Measurements from ENCODE around the gene ZNF462. TPM values are rescaled to one million over a fixed set of nuclear protein-coding genes. Genes with fewer than 3 reads are reported as not detected.

The ZNF462 gene
- total and polyA plus RNA-seq, 2 of the 13 experiments (the other 11 are each of a cell fraction or from before 2014, with no cell fraction given), result not detected

- TF ChIP-seq ZNF329 (CRISPR knock-in tag; IDR thresholded peaks at IDR 0.05; ENCODE audit: low read depth) (no peak), ZNF574 (CRISPR knock-in tag; IDR thresholded peaks at IDR 0.05) (no peak), HES4 (CRISPR knock-in tag; IDR thresholded peaks at IDR 0.05; ENCODE audit: borderline replicate concordance) (no peak)
These were observed 188.4 kb downstream of the ZNF462 start (continued) for GRCh38 chr9:107051392-107051791.

GRCh38 chr9:107054146-107054545 lies 191.2 kb downstream of the ZNF462 start:
- H3K4me2 ChIP-seq (ENCODE audit: low read depth, low read length), result no peak overlapping the region
- no peak overlapping the region for H3K9ac ChIP-seq (ENCODE audit: insufficient read depth, low read depth, low read length)
- intact Hi-C loops (cut with micrococcal nuclease; ENCODE audit: unreplicated experiment) (no loop called here), in situ Hi-C loops (cut with HindIII; ENCODE audit: extremely low pct_ligation_motif_present, low pct_unique_long_range_greater_than_20kb) (no loop called here)
- H3K27me3 ChIP-seq (ENCODE audit: control insufficient read depth in 1 of 2, insufficient read depth in 2 of 2, low read length in 2 of 2), result no peaks in the 10 kb centered on the region
- CTCF ChIA-PET (ENCODE audit: low intra/inter-chr PET ratio, low total read pairs), result no interaction called here
- no peak overlapping the region for H3K27ac ChIP-seq (ENCODE audit: extremely low read length, insufficient read depth, low read length)
- no peaks in the 10 kb centered on the region for H3K36me3 ChIP-seq (replicated peaks in 1 of 2; ENCODE audit: control insufficient read depth in 1 of 2, insufficient read depth in 2 of 2, low read length in 2 of 2)
- WGBS (ENCODE audit: low lambda C conversion rate), result 0% methylated on average over 2 of the region's 2 CpGs
- H4K20me1 ChIP-seq (ENCODE audit: insufficient read depth, low read length), result no peaks in the 10 kb centered on the region
- POLR2A ChIA-PET, result no interaction called here
- no peaks in the 10 kb centered on the region for H3K79me2 ChIP-seq (ENCODE audit: insufficient read depth, low read length)
- ATAC-seq (no peak), FAIRE-seq (no peak), DNase-seq (ENCODE audit: low spot score) (no peak)
- H3K9me3 ChIP-seq (ENCODE audit: low read length), result no peaks in the 10 kb centered on the region
- BruUV-seq (replicated peaks), result no TSS peak
- H2AFZ ChIP-seq (ENCODE audit: low read length), result no peak overlapping the region
- H3K4me1 ChIP-seq (ENCODE audit: insufficient read depth, low read length), result no peaks in the 10 kb centered on the region
- H3K4me3 ChIP-seq (replicated peaks in 1 of 3; ENCODE audit: insufficient read depth in 1 of 3, low read depth in 2 of 3, low read length in 3 of 3), result no peak overlapping the region
- TF ChIP-seq AHDC1 (CRISPR knock-in tag; IDR thresholded peaks at IDR 0.05; ENCODE audit: borderline replicate concordance), result no peak
- no peak for TF ChIP-seq PLSCR1 (CRISPR knock-in tag; IDR thresholded peaks at IDR 0.05; ENCODE audit: borderline replicate concordance)
- no peak for TF ChIP-seq CCAR2 (optimal IDR thresholded peaks at IDR 0.05; ENCODE audit: low read depth, low read length)
- TF ChIP-seq NR1H2 (CRISPR knock-in tag; IDR thresholded peaks at IDR 0.05; ENCODE audit: borderline replicate concordance, low read depth), result no peak
- TF ChIP-seq ZNF253 (CRISPR knock-in tag; IDR thresholded peaks at IDR 0.05; ENCODE audit: borderline replicate concordance), result no peak
- no peak for TF ChIP-seq ZNF20 (CRISPR knock-in tag; IDR thresholded peaks at IDR 0.05)
- no peak for TF ChIP-seq ZNF33B (CRISPR knock-in tag; IDR thresholded peaks at IDR 0.05)
- TF ChIP-seq SNAPC5 (CRISPR knock-in tag; IDR thresholded peaks at IDR 0.05; ENCODE audit: borderline replicate concordance), result no peak
